Neutrophil (primary cell): Measurements from ENCODE around the gene SPATA17.

Experiments
- H3K27ac ChIP-seq: fragments of 200-600 bp; sonication (generic); 2 replicates; pipeline ENCODE4 v1.5.1; 2016; ENCODE audit warnings: mild to moderate bottlenecking, moderate library complexity
- H3K27me3 ChIP-seq: fragments of 200-600 bp; sonication (generic); 2 replicates; pipeline ENCODE4 v1.6.0; 2016; ENCODE audit warnings: mild to moderate bottlenecking
- H3K36me3 ChIP-seq: fragments of 200-600 bp; sonication (generic); 2 replicates; pipeline ENCODE4 v1.5.1; 2017
- H3K4me1 ChIP-seq, 2 experiments: fragments of 200-600 bp in 1 of 2; sonication (generic) in 1 of 2; 1 replicate in 1 of 2; 2 replicates in 1 of 2; pipeline versions ENCODE4 v1.5.1 to v1.6.1; 2013 to 2016; ENCODE audit warnings: low read depth in 1 of 2, low read length in 1 of 2, mild to moderate bottlenecking in 1 of 2, moderate library complexity in 1 of 2; ENCODE audit not compliant: control insufficient read depth in 1 of 2, insufficient read depth in 1 of 2
- H3K4me3 ChIP-seq, 2 experiments: fragments of 200-600 bp in 1 of 2; sonication (generic) in 1 of 2; 1 replicate in 1 of 2; 2 replicates in 1 of 2; pipeline ENCODE4 v1.5.1; 2013 to 2016; ENCODE audit warnings: low read depth in 1 of 2, low read length in 1 of 2, mild to moderate bottlenecking in 1 of 2, moderate library complexity in 1 of 2
- H3K9me3 ChIP-seq: fragments of 200-600 bp; sonication (generic); 2 replicates; pipeline ENCODE4 v1.5.1; 2016
- TF ChIP-seq, protein P1 (sequence below): fragments of 200-600 bp; sonication (generic); IDR thresholded peaks from 2 replicates; pipeline ENCODE4 v1.5.1; 2016; ENCODE audit warnings: antibody characterized with exemption

Gene SPATA17

DNA sequence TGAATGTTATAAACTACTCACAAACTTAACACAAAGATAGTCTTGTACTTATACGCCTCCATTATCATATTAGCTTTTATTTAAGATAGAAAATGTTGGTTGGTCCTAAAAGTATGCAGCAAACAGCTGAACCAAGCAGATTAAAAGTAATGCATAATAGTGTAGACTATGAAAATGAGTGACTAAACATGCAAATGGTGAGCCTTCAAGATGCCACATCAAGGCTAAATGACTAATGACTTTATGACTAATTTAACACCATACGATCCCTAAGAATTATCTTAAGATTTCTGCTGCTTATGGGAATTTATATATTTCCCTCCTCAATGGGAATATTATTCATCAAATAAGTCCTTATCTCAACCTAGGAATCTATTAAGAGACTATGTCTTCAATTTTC, 4.8 kb upstream of the SPATA17 start:
- Histone ChIP-seq H3K4me1 (peaks cover 0 to 13% of the 10 kb centered on the region in 2 experiments), H3K36me3 (no peaks in the 10 kb centered on the region), H3K9me3 (no peaks in the 10 kb centered on the region), H3K27ac (no peak overlapping the region), H3K4me3 (no peak overlapping the region), H3K27me3 (no peaks in the 10 kb centered on the region)
- TF ChIP-seq, protein P1, sequence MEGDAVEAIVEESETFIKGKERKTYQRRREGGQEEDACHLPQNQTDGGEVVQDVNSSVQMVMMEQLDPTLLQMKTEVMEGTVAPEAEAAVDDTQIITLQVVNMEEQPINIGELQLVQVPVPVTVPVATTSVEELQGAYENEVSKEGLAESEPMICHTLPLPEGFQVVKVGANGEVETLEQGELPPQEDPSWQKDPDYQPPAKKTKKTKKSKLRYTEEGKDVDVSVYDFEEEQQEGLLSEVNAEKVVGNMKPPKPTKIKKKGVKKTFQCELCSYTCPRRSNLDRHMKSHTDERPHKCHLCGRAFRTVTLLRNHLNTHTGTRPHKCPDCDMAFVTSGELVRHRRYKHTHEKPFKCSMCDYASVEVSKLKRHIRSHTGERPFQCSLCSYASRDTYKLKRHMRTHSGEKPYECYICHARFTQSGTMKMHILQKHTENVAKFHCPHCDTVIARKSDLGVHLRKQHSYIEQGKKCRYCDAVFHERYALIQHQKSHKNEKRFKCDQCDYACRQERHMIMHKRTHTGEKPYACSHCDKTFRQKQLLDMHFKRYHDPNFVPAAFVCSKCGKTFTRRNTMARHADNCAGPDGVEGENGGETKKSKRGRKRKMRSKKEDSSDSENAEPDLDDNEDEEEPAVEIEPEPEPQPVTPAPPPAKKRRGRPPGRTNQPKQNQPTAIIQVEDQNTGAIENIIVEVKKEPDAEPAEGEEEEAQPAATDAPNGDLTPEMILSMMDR, result no peak

DNA sequence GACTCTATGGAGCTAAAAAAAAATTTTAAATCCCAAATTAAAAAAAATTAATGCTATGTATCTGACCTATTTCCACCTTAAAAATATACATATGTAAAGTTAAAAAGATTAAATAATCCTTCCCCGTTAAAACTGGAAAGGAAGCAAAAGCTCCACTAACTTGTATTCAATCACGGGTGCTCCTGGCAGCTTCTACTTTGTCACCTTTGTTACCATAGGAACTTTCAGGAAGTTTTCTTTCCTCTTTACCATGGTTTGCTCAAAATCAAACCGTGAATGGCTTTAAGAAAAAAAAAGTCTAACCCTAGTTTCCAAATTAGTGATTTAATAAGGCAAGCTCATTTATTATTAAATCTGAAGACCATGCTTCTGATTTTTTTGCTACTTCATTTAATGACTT, 3.7 kb upstream of the SPATA17 start:
- peaks cover 3% of the 10 kb centered on the region for H3K27me3 ChIP-seq
- H3K4me3 ChIP-seq, result no peak overlapping the region
- no peaks in the 10 kb centered on the region for H3K36me3 ChIP-seq
- no peak overlapping the region for H3K27ac ChIP-seq
- H3K4me1 ChIP-seq, result peaks cover 0 to 15% of the 10 kb centered on the region in 2 experiments
- no peaks in the 10 kb centered on the region for H3K9me3 ChIP-seq
- TF ChIP-seq, protein P1, result no peak

DNA sequence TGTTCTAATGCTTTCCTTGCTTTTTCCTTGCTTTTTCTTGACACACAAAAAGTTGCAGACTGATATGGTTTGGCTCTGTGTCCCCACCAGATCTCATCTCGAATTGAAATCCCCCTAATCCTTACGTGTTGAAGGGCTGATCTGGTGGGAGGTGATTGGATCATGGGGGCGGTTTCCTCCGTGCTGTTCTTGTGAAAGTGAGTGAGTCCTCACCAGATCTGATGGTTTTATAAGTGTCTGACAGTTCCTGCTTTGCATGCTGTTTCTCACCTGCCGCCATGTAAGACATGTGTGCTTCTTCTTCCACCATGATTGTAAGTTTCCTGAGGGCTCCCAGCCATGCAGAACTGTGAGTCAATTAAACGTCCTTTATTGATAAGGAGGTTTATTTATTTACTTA, 11.3 kb downstream of the SPATA17 start:
- H3K4me1 ChIP-seq, result no peaks in the 10 kb centered on the region
- H3K36me3 ChIP-seq, result no peaks in the 10 kb centered on the region
- no peaks in the 10 kb centered on the region for H3K9me3 ChIP-seq
- peaks cover 11% of the 10 kb centered on the region for H3K27me3 ChIP-seq
- TF ChIP-seq, protein P1, result no peak
- no peak overlapping the region for H3K27ac ChIP-seq
- H3K4me3 ChIP-seq, result no peak overlapping the region

GRCh38 chr1:217647791-217648190, 16.6 kb downstream of the SPATA17 start:
- no peak overlapping the region for H3K4me3 ChIP-seq
- no peaks in the 10 kb centered on the region for H3K9me3 ChIP-seq
- no peaks in the 10 kb centered on the region for H3K4me1 ChIP-seq
- no peak overlapping the region for H3K27ac ChIP-seq
- no peaks in the 10 kb centered on the region for H3K27me3 ChIP-seq
- H3K36me3 ChIP-seq, result no peaks in the 10 kb centered on the region
- TF ChIP-seq, protein P1, result no peak

DNA sequence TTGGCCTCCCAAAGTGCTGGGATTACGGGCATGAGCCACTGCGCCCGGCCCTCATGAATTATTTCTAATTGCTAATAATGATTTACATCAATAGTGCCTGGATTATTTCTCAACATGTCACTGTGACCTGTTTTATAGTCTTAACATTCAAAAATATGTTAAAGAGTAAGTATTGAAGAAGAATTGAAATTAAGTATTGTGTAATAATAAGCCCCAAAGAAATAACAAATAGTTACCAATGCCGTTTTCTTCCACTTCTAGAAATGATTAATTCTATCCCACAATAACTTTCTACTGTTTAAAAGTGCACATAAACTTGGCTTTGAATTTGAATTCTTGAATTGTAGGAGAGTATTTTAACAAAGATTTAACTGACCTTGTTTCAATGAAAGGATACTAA, 19.5 kb downstream of the SPATA17 start:
- no peak overlapping the region for H3K4me3 ChIP-seq
- no peaks in the 10 kb centered on the region for H3K36me3 ChIP-seq
- no peak overlapping the region for H3K27ac ChIP-seq
- H3K4me1 ChIP-seq, result no peaks in the 10 kb centered on the region
- H3K9me3 ChIP-seq, result no peaks in the 10 kb centered on the region
- H3K27me3 ChIP-seq, result no peaks in the 10 kb centered on the region
- TF ChIP-seq, protein P1, result no peak
